IMR-90 (cell line): ENCODE results near the gene MAGI1.

Experiments used
- MAZ ChIP-seq: IDR thresholded peaks from 2 replicates; pipeline ENCODE4 v1.6.1; 2012; ENCODE audit warnings: low read depth, mild to moderate bottlenecking, low read length, improper control_type of control experiment, moderate library complexity, borderline replicate concordance
- TF ChIP-seq, protein P1 (sequence below): conservative IDR thresholded peaks from 2 replicates; pipeline ENCODE4 v1.5.1; 2012; ENCODE audit warnings: mild to moderate bottlenecking, low read depth, low read length, improper control_type of control experiment
- TF ChIP-seq, protein P2 (sequence below): fragments of 150-350 bp; IDR thresholded peaks from 2 replicates; pipeline ENCODE4 v1.6.1; 2017; ENCODE audit warnings: mild to moderate bottlenecking, antibody characterized with exemption, low read length, low read depth

DNA sequence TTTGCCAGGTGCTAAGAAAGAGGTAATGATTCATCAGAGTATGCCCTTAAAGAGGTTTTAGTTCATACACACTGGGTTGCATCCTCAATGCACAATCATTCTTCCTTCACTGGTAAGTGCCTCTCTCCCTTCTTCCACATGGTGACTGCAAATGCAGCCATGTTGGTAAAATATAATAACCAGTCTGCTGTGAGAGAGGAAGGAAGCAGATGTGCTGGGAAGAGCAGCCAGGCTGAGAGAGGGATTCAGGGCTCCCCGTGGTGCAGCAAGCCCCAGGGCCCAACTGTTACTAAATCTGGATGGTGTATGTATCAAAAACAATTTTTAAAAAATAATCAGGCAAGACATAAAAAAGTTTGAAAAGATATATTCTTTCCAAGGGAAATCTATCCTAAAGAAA is 498.1 kb downstream of the MAGI1 start:
- TF ChIP-seq, protein P1, sequence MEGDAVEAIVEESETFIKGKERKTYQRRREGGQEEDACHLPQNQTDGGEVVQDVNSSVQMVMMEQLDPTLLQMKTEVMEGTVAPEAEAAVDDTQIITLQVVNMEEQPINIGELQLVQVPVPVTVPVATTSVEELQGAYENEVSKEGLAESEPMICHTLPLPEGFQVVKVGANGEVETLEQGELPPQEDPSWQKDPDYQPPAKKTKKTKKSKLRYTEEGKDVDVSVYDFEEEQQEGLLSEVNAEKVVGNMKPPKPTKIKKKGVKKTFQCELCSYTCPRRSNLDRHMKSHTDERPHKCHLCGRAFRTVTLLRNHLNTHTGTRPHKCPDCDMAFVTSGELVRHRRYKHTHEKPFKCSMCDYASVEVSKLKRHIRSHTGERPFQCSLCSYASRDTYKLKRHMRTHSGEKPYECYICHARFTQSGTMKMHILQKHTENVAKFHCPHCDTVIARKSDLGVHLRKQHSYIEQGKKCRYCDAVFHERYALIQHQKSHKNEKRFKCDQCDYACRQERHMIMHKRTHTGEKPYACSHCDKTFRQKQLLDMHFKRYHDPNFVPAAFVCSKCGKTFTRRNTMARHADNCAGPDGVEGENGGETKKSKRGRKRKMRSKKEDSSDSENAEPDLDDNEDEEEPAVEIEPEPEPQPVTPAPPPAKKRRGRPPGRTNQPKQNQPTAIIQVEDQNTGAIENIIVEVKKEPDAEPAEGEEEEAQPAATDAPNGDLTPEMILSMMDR = no peak
- TF ChIP-seq, protein P2, sequence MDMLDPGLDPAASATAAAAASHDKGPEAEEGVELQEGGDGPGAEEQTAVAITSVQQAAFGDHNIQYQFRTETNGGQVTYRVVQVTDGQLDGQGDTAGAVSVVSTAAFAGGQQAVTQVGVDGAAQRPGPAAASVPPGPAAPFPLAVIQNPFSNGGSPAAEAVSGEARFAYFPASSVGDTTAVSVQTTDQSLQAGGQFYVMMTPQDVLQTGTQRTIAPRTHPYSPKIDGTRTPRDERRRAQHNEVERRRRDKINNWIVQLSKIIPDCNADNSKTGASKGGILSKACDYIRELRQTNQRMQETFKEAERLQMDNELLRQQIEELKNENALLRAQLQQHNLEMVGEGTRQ = no peak
- TF ChIP-seq MAZ = no peak
